GM19035 (cell line): ENCODE measurements around the gene CPM.
"Not testable (repeated sequence)": the region's sequence is repeated elsewhere in the genome, so short reads cannot be mapped to it uniquely, and the experiment has no call there.

Experiments
- ATAC-seq: cut with Tn5 transposase; IDR thresholded peaks from one replicate; pipeline ENCODE4 v1.9.1; 2021; ENCODE audit not compliant: unreplicated experiment

CPM gene

GRCh38 chr12:68831751-68832503, 101.0 kb downstream of the CPM start:
- ATAC-seq, result no peak

GRCh38 chr12:68831272-68831671, 101.7 kb downstream of the CPM start:
- ATAC-seq, result no peak

GRCh38 chr12:68828672-68829068, 104.3 kb downstream of the CPM start:
- ATAC-seq, result no peak

- ATAC-seq, result no peak
Observed at GRCh38 chr12:68827895-68828671, 104.9 kb downstream of the CPM start.

- no peak for ATAC-seq
Observed at GRCh38 chr12:68825569-68826217, 107.3 kb downstream of the CPM start.

GRCh38 chr12:68824597-68825250, 108.2 kb downstream of the CPM start:
- no peak for ATAC-seq

- ATAC-seq, result no peak
Observed at GRCh38 chr12:68824131-68824530, 108.8 kb downstream of the CPM start.

DNA sequence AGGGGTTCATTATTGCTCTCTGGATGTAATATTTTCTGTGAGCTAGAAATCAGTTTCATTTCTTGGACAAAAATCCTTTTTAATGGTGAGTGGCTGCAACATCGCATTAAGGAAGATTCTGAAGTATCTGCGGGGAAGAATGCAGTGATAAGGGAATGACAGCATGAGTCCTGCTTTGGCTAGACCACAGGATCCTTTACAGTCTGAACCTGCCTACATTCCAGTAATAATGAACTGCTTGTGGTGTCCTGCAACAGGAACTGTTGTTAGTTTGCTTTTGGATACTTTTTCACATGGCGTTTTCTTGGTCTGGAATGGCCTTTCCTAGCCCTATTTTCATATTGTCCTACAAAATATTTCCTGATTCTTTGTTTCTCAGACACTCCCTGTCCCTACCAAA, 109.3 kb downstream of the CPM start:
- ATAC-seq, result no peak

DNA sequence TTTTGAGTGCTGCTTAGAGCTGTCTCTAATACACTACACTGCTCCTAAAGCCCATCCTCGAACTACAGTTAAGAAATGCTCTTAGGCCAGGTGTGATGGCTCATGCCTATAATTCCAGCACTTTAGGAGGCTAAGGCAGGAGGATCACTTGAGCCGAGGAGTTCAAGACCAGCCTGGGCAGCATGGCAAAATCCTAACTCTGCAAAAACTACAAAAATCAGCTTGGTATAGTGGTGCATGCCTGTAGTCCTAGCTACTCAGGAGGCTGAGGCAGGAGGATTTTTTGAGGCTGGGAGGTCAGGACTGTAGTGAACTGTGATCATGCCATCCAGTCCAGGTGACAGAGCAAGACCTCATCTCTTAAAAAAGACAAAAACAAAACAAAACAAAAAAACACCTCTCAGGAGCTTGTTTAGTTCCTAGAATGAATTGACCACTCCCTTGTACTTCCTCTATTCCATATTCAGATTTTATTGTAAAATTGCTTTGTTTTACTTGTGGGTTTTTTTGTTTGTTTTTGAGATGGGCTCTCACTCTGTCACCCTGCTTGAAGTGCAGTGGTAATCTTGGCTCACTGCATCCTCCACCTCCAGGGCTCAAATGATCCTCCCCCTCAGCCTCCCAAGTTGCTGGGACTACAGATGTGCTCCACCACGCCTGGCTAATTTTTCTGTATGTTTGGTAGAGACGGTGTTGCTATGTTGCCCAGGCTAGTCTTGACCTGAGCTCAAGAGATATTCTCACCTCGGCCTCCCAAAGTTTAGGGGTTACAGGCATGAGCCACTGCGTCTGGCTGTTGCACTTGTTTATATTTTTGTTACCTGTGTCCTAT, 111.4 kb downstream of the CPM start:
- no peak for ATAC-seq

DNA sequence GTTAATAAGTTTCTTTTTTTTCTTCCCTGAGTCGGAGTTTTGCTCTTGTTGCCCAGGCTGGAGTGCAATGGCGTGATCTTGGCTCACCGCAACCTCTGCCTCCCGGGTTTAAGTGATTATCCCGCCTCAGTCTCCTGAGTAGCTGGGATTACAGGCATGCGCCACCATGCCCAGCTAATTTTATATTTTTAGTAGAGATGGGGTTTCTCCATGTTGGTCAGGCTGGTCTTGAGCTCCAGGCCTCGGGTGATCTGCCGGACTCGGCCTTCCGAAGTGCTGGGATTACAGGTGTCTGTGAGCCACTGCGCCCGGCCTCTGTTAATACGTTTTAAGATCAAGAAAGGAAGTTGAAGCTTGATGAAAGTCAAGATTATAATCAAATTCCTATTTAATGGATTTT, 113.5 kb downstream of the CPM start:
- not testable (repeated sequence) for ATAC-seq

GRCh38 chr12:68815928-68816800, 116.8 kb downstream of the CPM start:
- no peak for ATAC-seq

GRCh38 chr12:68815232-68815927, 117.6 kb downstream of the CPM start:
- ATAC-seq, result no peak

GRCh38 chr12:68814490-68815231, 118.3 kb downstream of the CPM start:
- no peak for ATAC-seq

DNA sequence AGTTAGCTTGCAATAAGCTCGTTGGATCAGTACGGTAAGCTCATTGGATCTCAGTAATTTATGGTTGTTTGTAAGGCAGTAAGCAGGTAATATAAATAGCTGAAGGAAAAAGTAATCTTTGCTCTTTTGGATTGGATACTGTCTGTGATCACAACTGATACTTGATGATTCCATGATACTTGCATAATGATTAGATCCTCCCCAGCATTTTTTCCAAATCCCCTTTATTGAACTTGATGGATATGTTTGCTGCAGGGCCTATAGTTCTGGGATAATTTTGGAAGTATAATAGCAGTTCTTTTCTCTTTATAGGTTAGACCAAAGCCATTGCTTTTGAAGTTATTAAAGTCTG, 119.8 kb downstream of the CPM start:
- ATAC-seq, result no peak

- ATAC-seq, result no peak
Observed at GRCh38 chr12:68812553-68813241, 120.3 kb downstream of the CPM start.

DNA sequence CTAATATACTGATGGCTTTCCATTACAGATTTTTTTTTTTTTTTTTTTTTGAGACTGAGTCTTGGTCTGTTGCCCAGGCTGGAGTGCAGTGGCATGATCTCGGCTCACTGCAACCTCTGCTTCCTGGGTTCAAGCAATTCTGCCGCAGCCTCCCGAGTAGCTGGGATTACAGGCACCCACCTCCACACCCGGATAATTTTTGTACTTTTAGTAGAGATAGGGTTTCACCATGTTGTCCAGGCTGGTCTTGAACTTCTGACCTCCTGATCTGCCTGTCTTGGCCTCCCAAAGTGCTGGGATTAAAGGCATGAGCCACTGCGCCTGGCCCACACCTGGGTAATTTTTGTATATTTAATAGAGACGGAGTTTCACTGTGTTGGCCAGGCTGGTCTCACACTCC, 121.4 kb downstream of the CPM start:
- ATAC-seq, result not testable (repeated sequence)

DNA sequence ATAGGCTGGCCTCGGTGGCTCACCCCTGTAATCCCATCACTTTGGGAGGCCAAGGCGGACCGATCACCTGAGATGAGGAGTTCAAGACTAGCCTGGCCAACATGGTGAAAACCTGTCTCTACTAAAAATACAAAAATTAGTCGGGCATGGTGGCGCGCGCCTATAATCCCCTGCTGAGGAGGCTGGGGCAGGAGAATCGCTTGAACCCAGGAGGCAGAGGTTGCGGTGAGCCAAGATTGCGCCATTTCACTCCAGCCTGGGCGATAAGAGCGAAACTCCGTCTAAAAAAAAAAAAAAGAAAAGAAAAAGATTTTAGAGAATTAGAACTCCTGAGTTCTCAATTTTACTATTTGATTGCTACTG, 123.0 kb downstream of the CPM start:
- not testable (repeated sequence) for ATAC-seq
